Measurements from ENCODE around the gene PUSL1. TPM values are rescaled to one million over a fixed set of nuclear protein-coding genes. Genes with fewer than 3 reads are reported as not detected.
"Not testable (repeated sequence)": the region's sequence is repeated elsewhere in the genome, so short reads cannot be mapped to it uniquely, and the experiment has no call there.

The PUSL1 gene
- total and polyA plus RNA-seq, 2 donors (not counting 3 experiments of a cell fraction or from before 2014, with no cell fraction given), result 18.8 to 27.3 TPM

DNA sequence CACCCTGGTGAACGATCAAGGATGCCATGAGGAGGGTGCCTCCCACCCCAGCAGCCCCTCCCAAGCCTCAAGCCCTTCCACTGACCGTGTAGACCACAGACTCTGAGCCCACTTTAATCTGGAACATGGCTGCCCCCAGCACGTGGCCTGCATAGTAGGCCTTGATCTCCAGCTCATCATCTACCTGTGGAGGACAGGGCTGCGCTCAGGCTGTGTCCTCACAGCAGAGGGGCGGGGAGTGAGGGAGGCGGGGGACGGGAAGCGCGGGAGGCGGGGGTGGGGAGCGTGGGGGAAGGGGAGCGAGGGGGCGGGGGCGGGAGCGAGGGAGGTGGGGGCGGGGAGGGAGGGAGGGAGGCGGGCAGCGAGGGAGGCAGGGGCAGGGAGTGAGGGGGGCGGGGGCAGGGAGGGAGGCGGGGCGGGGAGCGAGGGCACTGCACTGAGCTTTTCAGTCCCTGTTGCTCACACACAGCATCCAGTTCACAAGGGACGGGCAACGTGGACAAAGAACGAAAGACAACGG, 7.1 kb downstream of the PUSL1 start:
- Histone ChIP-seq H3K9me3 (replicated peaks; ENCODE audit: control insufficient read depth, insufficient read depth, low read length) (no peaks in the 10 kb centered on the region), H3K4me1 (ENCODE audit: control insufficient read depth, extremely low read depth, insufficient read depth, low read length) (no peaks in the 10 kb centered on the region), H3K27me3 (ENCODE audit: control insufficient read depth in 2 of 2, insufficient read depth in 2 of 2, low read length in 2 of 2) (no peaks in the 10 kb centered on the region), H3K27ac (ENCODE audit: insufficient read depth, low read depth, low read length) (no peak overlapping the region), H4K20me1 (replicated peaks; ENCODE audit: control insufficient read depth, extremely low read depth, insufficient read depth, low read length) (peaks cover 5% of the 10 kb centered on the region), H3K36me3 (ENCODE audit: control insufficient read depth in 2 of 2, extremely low read depth in 1 of 2, insufficient read depth in 2 of 2, low read length in 2 of 2) (peaks cover 0 to 46% of the 10 kb centered on the region in 2 experiments), H3K9ac (replicated peaks; ENCODE audit: extremely low read depth, insufficient read depth, low read length) (no peak overlapping the region), H3K4me2 (ENCODE audit: insufficient read depth, low read length) (no peak overlapping the region), H3K9me1 (replicated peaks; ENCODE audit: control insufficient read depth, extremely low read depth, insufficient read depth, low read length) (no peaks in the 10 kb centered on the region), H2AFZ (ENCODE audit: low read depth, low read length) (no peak overlapping the region), H3K79me2 (ENCODE audit: control insufficient read depth, insufficient read depth, low read length) (peaks cover 11% of the 10 kb centered on the region), H3K4me3 (replicated peaks in 1 of 3; ENCODE audit: insufficient read depth in 1 of 3, low read depth in 1 of 3, low read length in 3 of 3) (no peak overlapping the region)
- no peak for TF ChIP-seq JUN (IDR thresholded peaks at IDR 0.05; ENCODE audit: borderline replicate concordance, insufficient read depth, insufficient read length, low read depth)
- TF ChIP-seq, protein P1, sequence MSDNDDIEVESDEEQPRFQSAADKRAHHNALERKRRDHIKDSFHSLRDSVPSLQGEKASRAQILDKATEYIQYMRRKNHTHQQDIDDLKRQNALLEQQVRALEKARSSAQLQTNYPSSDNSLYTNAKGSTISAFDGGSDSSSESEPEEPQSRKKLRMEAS (IDR thresholded peaks at IDR 0.05; ENCODE audit: insufficient read depth, insufficient read length), result no peak
- no peak for TF ChIP-seq MYC (IDR thresholded peaks at IDR 0.05; ENCODE audit: low read depth, low read length)
- TF ChIP-seq, protein P2, sequence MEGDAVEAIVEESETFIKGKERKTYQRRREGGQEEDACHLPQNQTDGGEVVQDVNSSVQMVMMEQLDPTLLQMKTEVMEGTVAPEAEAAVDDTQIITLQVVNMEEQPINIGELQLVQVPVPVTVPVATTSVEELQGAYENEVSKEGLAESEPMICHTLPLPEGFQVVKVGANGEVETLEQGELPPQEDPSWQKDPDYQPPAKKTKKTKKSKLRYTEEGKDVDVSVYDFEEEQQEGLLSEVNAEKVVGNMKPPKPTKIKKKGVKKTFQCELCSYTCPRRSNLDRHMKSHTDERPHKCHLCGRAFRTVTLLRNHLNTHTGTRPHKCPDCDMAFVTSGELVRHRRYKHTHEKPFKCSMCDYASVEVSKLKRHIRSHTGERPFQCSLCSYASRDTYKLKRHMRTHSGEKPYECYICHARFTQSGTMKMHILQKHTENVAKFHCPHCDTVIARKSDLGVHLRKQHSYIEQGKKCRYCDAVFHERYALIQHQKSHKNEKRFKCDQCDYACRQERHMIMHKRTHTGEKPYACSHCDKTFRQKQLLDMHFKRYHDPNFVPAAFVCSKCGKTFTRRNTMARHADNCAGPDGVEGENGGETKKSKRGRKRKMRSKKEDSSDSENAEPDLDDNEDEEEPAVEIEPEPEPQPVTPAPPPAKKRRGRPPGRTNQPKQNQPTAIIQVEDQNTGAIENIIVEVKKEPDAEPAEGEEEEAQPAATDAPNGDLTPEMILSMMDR (IDR thresholded peaks at IDR 0.05; ENCODE audit: extremely low read depth in 1 of 2, insufficient read depth in 1 of 2, low read depth in 1 of 2, low read length in 2 of 2), result no peak
- TF ChIP-seq POLR2AphosphoS5 (IDR thresholded peaks at IDR 0.05; ENCODE audit: insufficient read depth, low read depth, low read length), result no peak
- no peak for TF ChIP-seq GATA2 (IDR thresholded peaks at IDR 0.05; ENCODE audit: insufficient read depth, insufficient read length, low read depth, low read length)
- TF ChIP-seq EZH2 (IDR thresholded peaks at IDR 0.05; ENCODE audit: borderline replicate concordance, low read depth, low read length, severe bottlenecking), result no peak
- no peak for TF ChIP-seq FOS (IDR thresholded peaks at IDR 0.05; ENCODE audit: borderline replicate concordance, insufficient read depth, low read length)
- TF ChIP-seq POLR2A (IDR thresholded peaks at IDR 0.05; ENCODE audit: low read depth, low read length), result no peak
- intact Hi-C loops (cut with micrococcal nuclease) (no loop called here), dilution Hi-C loops (cut with MboI; ENCODE audit: extremely low pct_ligation_motif_present, low sequenced_read_pairs) (no loop called here)
- BruUV-seq (replicated peaks), result no TSS peak
- CTCF ChIA-PET, result no interaction called here
- no peak for DNase-seq (ENCODE audit: low read depth, low spot score)
- FAIRE-seq, result no peak
- POLR2A ChIA-PET, result no interaction called here

DNA sequence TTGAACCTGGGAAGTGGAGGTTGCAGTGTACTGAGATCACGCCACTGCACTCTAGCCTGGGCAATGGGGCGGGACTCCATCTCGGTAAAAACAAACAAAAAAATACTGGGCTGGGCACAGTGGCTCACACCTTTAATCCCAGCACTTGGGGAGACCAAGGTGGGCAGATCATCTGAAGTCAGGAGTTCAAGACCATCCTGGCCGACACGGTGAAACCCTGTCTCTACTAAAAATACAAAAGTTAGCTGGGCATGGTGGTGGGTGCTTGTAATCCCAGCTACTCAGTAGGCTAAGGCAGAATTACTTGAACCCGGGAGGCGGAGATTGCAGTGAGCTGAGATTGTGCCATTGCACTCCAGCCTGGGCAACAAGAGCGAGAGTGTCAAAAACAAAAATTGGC, 7.8 kb downstream of the PUSL1 start:
- POLR2A ChIA-PET; H3K4me3 ChIP-seq (replicated peaks in 1 of 3; ENCODE audit: insufficient read depth in 1 of 3, low read depth in 1 of 3, low read length in 3 of 3); H3K4me2 ChIP-seq (ENCODE audit: insufficient read depth, low read length); H3K27me3 ChIP-seq (ENCODE audit: control insufficient read depth in 2 of 2, insufficient read depth in 2 of 2, low read length in 2 of 2); BruUV-seq (replicated peaks); H2AFZ ChIP-seq (ENCODE audit: low read depth, low read length); H4K20me1 ChIP-seq (replicated peaks; ENCODE audit: control insufficient read depth, extremely low read depth, insufficient read depth, low read length); H3K9me3 ChIP-seq (replicated peaks; ENCODE audit: control insufficient read depth, insufficient read depth, low read length); H3K9ac ChIP-seq (replicated peaks; ENCODE audit: extremely low read depth, insufficient read depth, low read length); H3K9me1 ChIP-seq (replicated peaks; ENCODE audit: control insufficient read depth, extremely low read depth, insufficient read depth, low read length); H3K27ac ChIP-seq (ENCODE audit: insufficient read depth, low read depth, low read length); DNase-seq (ENCODE audit: low read depth, low spot score); H3K4me1 ChIP-seq (ENCODE audit: control insufficient read depth, extremely low read depth, insufficient read depth, low read length); CTCF ChIA-PET; intact Hi-C loops (cut with micrococcal nuclease); dilution Hi-C loops (cut with MboI; ENCODE audit: extremely low pct_ligation_motif_present, low sequenced_read_pairs): not testable (repeated sequence)
- Histone ChIP-seq H3K79me2 (ENCODE audit: control insufficient read depth, insufficient read depth, low read length) (peaks cover 18% of the 10 kb centered on the region), H3K36me3 (ENCODE audit: control insufficient read depth in 2 of 2, extremely low read depth in 1 of 2, insufficient read depth in 2 of 2, low read length in 2 of 2) (peaks cover 0 to 41% of the 10 kb centered on the region in 2 experiments)
- peak; percentile 24 for FAIRE-seq
